Lower lobe of right lung (tissue), 2 donors: ENCODE results near the gene IDNK. TPM values are rescaled to one million over a fixed set of nuclear protein-coding genes. Genes with fewer than 3 reads are reported as not detected.
A peak's percentile ranks its signal among the peaks of the same experiment; 100 is the strongest.

ENCODE experiments used
- ATAC-seq, 2 donors: fragments of 200-7000 bp; cut with Tn5 transposase; one replicate each; pipeline ENCODE4 v1.9.1; 2020 to 2022; ENCODE audit warnings: mild to moderate bottlenecking in 2 of 2, moderate library complexity in 2 of 2
- DNase-seq: peaks from one replicate; pipeline ENCODE4 v3.0.0-alpha.2; 2020
- H3K27ac ChIP-seq: fragments of 200-600 bp; one replicate; pipeline ENCODE4 v1.8.0; 2022
- H3K27me3 ChIP-seq: fragments of 200-600 bp; one replicate; pipeline ENCODE4 v1.8.0; 2022; ENCODE audit warnings: low read depth
- H3K36me3 ChIP-seq: fragments of 200-600 bp; one replicate; pipeline ENCODE4 v1.8.0; 2022; ENCODE audit warnings: mild to moderate bottlenecking
- H3K4me1 ChIP-seq: fragments of 200-600 bp; one replicate; pipeline ENCODE4 v1.8.0; 2022
- H3K4me3 ChIP-seq: fragments of 200-600 bp; one replicate; pipeline ENCODE4 v1.8.0; 2022; ENCODE audit warnings: mild to moderate bottlenecking
- H3K9me3 ChIP-seq: fragments of 200-600 bp; one replicate; pipeline ENCODE4 v1.8.0; 2022
- CTCF ChIP-seq: fragments of 200-600 bp; IDR thresholded peaks from one replicate; pipeline ENCODE4 v1.8.0; 2022; ENCODE audit warnings: antibody characterized with exemption, mild to moderate bottlenecking
- intact Hi-C: fragments of 100-400 bp; cut with DNase I; formaldehyde crosslinking; loops from one replicate; pipeline ENCODE4 v1.11.0; 2022
- total RNA-seq: library from RNA; stranded (reverse); fragmentation: NEBNext Ultra II Directional; extraction: Animal tissue kit (Norgen Biotek cat#: 25700); gene quantifications from one replicate; pipeline ENCODE4 v1.2.1, GENCODE V29; 2021
- donor health status: DM: no; HTN: yes; CAD: no; lungs with severe emphysema.

IDNK gene
- total RNA-seq, 1 donor from 2014 or later = 4.2 TPM

- Histone ChIP-seq H3K27ac (no peak overlapping the region), H3K4me1 (no peaks in the 10 kb centered on the region), H3K36me3 (peaks cover 42% of the 10 kb centered on the region), H3K4me3 (no peak overlapping the region), H3K9me3 (no peaks in the 10 kb centered on the region), H3K27me3 (no peaks in the 10 kb centered on the region)
- intact Hi-C loops = no loop called here
- TF ChIP-seq CTCF = peak; percentile 73
- DNase-seq (peak; percentile 73), ATAC-seq (peak; percentile 88 to 90)
Observed at GRCh38 chr9:83649080-83649479, 26.1 kb downstream of the IDNK start.

GRCh38 chr9:83649515-83649914 is 26.6 kb downstream of the IDNK start:
- no peak for ATAC-seq
- H3K27ac ChIP-seq = no peak overlapping the region
- no peaks in the 10 kb centered on the region for H3K9me3 ChIP-seq
- intact Hi-C loops = no loop called here
- no peaks in the 10 kb centered on the region for H3K27me3 ChIP-seq
- no peak for TF ChIP-seq CTCF
- no peak for DNase-seq
- no peaks in the 10 kb centered on the region for H3K4me1 ChIP-seq
- no peak overlapping the region for H3K4me3 ChIP-seq
- peaks cover 47% of the 10 kb centered on the region for H3K36me3 ChIP-seq

- H3K36me3 ChIP-seq = peaks cover 61% of the 10 kb centered on the region
- H3K9me3 ChIP-seq = no peaks in the 10 kb centered on the region
- no peak overlapping the region for H3K4me3 ChIP-seq
- H3K27me3 ChIP-seq = no peaks in the 10 kb centered on the region
- intact Hi-C loops = no loop called here
- H3K27ac ChIP-seq = no peak overlapping the region
- no peaks in the 10 kb centered on the region for H3K4me1 ChIP-seq
- DNase-seq (no peak), ATAC-seq (no peak)
- no peak for TF ChIP-seq CTCF
Observed at GRCh38 chr9:83651558-83651957, 28.6 kb downstream of the IDNK start.

- no peak for TF ChIP-seq CTCF
- ATAC-seq = no peak
- Histone ChIP-seq H3K27me3 (no peaks in the 10 kb centered on the region), H3K27ac (no peak overlapping the region), H3K36me3 (peaks cover 68% of the 10 kb centered on the region), H3K9me3 (no peaks in the 10 kb centered on the region), H3K4me3 (no peak overlapping the region), H3K4me1 (no peaks in the 10 kb centered on the region)
- intact Hi-C loops = no loop called here
- DNase-seq = no peak
Observed at GRCh38 chr9:83652433-83652832, 29.5 kb downstream of the IDNK start.

GRCh38 chr9:83655433-83655832 is 32.5 kb downstream of the IDNK start:
- Histone ChIP-seq H3K36me3 (peaks cover 90% of the 10 kb centered on the region), H3K27ac (no peak overlapping the region), H3K4me1 (no peaks in the 10 kb centered on the region), H3K9me3 (no peaks in the 10 kb centered on the region), H3K4me3 (no peak overlapping the region), H3K27me3 (no peaks in the 10 kb centered on the region)
- DNase-seq (no peak), ATAC-seq (no peak)
- intact Hi-C loops = no loop called here
- TF ChIP-seq CTCF = no peak
